MM.1S (cell line): ENCODE results near the gene RBM12.

Experiments
- DNase-seq: peaks from one replicate; pipeline ENCODE4 v3.0.0-alpha.2; 2015
- H2AFZ ChIP-seq: fragments of 300-600 bp; sonication (generic); 2 replicates; pipeline ENCODE4 v1.6.0; 2016; ENCODE audit warnings: antibody characterized with exemption, low read length
- H3F3A ChIP-seq: fragments of 300-600 bp; sonication (generic); 2 replicates; pipeline ENCODE4 v1.6.1; 2016; ENCODE audit warnings: mild to moderate bottlenecking, antibody characterized with exemption, low read length, moderate library complexity, mixed read lengths; ENCODE audit not compliant: insufficient read depth
- H3K27ac ChIP-seq: fragments of 300-600 bp; sonication (generic); 2 replicates; pipeline ENCODE4 v1.5.1; 2016; ENCODE audit warnings: mild to moderate bottlenecking, low read length
- H3K27me3 ChIP-seq: fragments of 300-600 bp; sonication (generic); replicated peaks from 2 replicates; pipeline ENCODE4 v1.6.0; 2016; ENCODE audit warnings: low read length; ENCODE audit not compliant: insufficient read depth
- H3K36me3 ChIP-seq: fragments of 300-600 bp; sonication (generic); replicated peaks from 2 replicates; pipeline ENCODE4 v1.6.1; 2016; ENCODE audit warnings: mild to moderate bottlenecking, low read length, mixed read lengths; ENCODE audit not compliant: insufficient read depth
- H3K4me1 ChIP-seq: fragments of 300-600 bp; sonication (generic); 2 replicates; pipeline ENCODE4 v1.6.1; 2016; ENCODE audit warnings: low read length, mixed read lengths
- H3K4me2 ChIP-seq: fragments of 300-600 bp; sonication (generic); 2 replicates; pipeline ENCODE4 v1.6.0; 2016; ENCODE audit warnings: low read depth, low read length
- H3K4me3 ChIP-seq: fragments of 300-600 bp; sonication (generic); 2 replicates; pipeline ENCODE4 v1.5.1; 2016; ENCODE audit warnings: low read length, mixed read lengths
- H3K79me2 ChIP-seq: fragments of 300-600 bp; sonication (generic); 2 replicates; pipeline ENCODE4 v1.6.1; 2016; ENCODE audit warnings: mixed run types, low read length, mixed read lengths
- H3K9ac ChIP-seq: fragments of 300-600 bp; sonication (generic); 2 replicates; pipeline ENCODE4 v1.6.1; 2016; ENCODE audit warnings: low read length, mixed read lengths
- H3K9me2 ChIP-seq: fragments of 300-600 bp; sonication (generic); replicated peaks from 2 replicates; pipeline ENCODE4 v1.6.1; 2016; ENCODE audit warnings: mild to moderate bottlenecking, low read length, mixed read lengths; ENCODE audit not compliant: insufficient read depth
- H3K9me3 ChIP-seq: fragments of 300-600 bp; sonication (generic); replicated peaks from 2 replicates; pipeline ENCODE4 v1.6.1; 2016; ENCODE audit warnings: mild to moderate bottlenecking, low read length, mixed read lengths; ENCODE audit not compliant: insufficient read depth
- H4K20me1 ChIP-seq: fragments of 300-600 bp; sonication (generic); 2 replicates; pipeline ENCODE4 v1.6.1; 2016; ENCODE audit warnings: mild to moderate bottlenecking, low read length, moderate library complexity, mixed read lengths; ENCODE audit not compliant: insufficient read depth
- CTCF ChIP-seq: fragments of 300-600 bp; sonication (generic); IDR thresholded peaks from 2 replicates; pipeline ENCODE4 v1.5.1; 2016; ENCODE audit warnings: antibody characterized with exemption, low read length, mixed read lengths
- EZH2 ChIP-seq: fragments of 300-600 bp; sonication (generic); optimal IDR thresholded peaks from 2 replicates; pipeline ENCODE3; 2017; ENCODE audit warnings: low read depth, mild to moderate bottlenecking, antibody characterized with exemption, low read length, mixed read lengths
- EZH2phosphoT487 ChIP-seq: fragments of 300-600 bp; sonication (generic); IDR thresholded peaks from 2 replicates; pipeline ENCODE4 v1.6.1; 2018; ENCODE audit warnings: antibody characterized with exemption, low read length

RBM12 gene

GRCh38 chr20:35711588-35712209 lies 47.0 kb upstream of the RBM12 start:
- Histone ChIP-seq H3K4me2 (no peak overlapping the region), H3K9ac (no peak overlapping the region), H3K9me2 (no peaks in the 10 kb centered on the region), H3K27me3 (no peaks in the 10 kb centered on the region), H2AFZ (no peak overlapping the region), H3K27ac (no peak overlapping the region), H3K36me3 (peaks cover 39% of the 10 kb centered on the region), H4K20me1 (peaks cover 45% of the 10 kb centered on the region), H3K9me3 (no peaks in the 10 kb centered on the region), H3K4me1 (no peaks in the 10 kb centered on the region; the same call in 1 of the 2 replicates), H3K4me3 (no peak overlapping the region), H3K79me2 (peaks cover 94% of the 10 kb centered on the region), H3F3A (peaks cover 21% of the 10 kb centered on the region)
- TF ChIP-seq CTCF (no peak), EZH2 (no peak), EZH2phosphoT487 (no peak)
- no peak for DNase-seq

GRCh38 chr20:35710884-35711587 lies 46.3 kb upstream of the RBM12 start:
- H3F3A ChIP-seq: peaks cover 21% of the 10 kb centered on the region
- DNase-seq: no peak
- H3K4me1 ChIP-seq: no peaks in the 10 kb centered on the region; the same call in 1 of the 2 replicates
- H3K9ac ChIP-seq: no peak overlapping the region
- H3K27ac ChIP-seq: no peak overlapping the region
- H3K36me3 ChIP-seq: peaks cover 45% of the 10 kb centered on the region
- no peaks in the 10 kb centered on the region for H3K9me3 ChIP-seq
- no peak overlapping the region for H2AFZ ChIP-seq
- H3K27me3 ChIP-seq: no peaks in the 10 kb centered on the region
- no peak for TF ChIP-seq EZH2phosphoT487
- no peak for TF ChIP-seq CTCF
- no peak for TF ChIP-seq EZH2
- peaks cover 45% of the 10 kb centered on the region for H4K20me1 ChIP-seq
- no peak overlapping the region for H3K4me3 ChIP-seq
- H3K9me2 ChIP-seq: no peaks in the 10 kb centered on the region
- H3K79me2 ChIP-seq: peaks cover 94% of the 10 kb centered on the region
- H3K4me2 ChIP-seq: no peak overlapping the region

GRCh38 chr20:35710039-35710438 lies 45.3 kb upstream of the RBM12 start:
- TF ChIP-seq CTCF: no peak
- TF ChIP-seq EZH2: no peak
- no peak for TF ChIP-seq EZH2phosphoT487
- DNase-seq: no peak
- Histone ChIP-seq H3K27me3 (no peaks in the 10 kb centered on the region), H3K4me3 (no peak overlapping the region), H3F3A (peaks cover 27% of the 10 kb centered on the region), H3K79me2 (peaks cover 94% of the 10 kb centered on the region), H3K9me3 (no peaks in the 10 kb centered on the region), H2AFZ (no peak overlapping the region), H3K4me1 (no peaks in the 10 kb centered on the region), H3K36me3 (peaks cover 40% of the 10 kb centered on the region), H4K20me1 (peaks cover 43% of the 10 kb centered on the region), H3K9ac (no peak overlapping the region), H3K9me2 (no peaks in the 10 kb centered on the region), H3K4me2 (no peak overlapping the region), H3K27ac (no peak overlapping the region)
